Body of pancreas (tissue), 4 donors: ENCODE data around the gene AQP6. TPM values are rescaled to one million over a fixed set of nuclear protein-coding genes. Genes with fewer than 3 reads are reported as not detected.

ENCODE experiments used
- ATAC-seq: fragments of 150-250 bp; one replicate; pipeline ENCODE4 v1.9.1; 2016
- DNase-seq, 4 donors: peaks; one replicate each; pipeline ENCODE4 v3.0.0-alpha.2; 2019
- H3K27ac ChIP-seq, 4 donors: fragments of 200-600 bp; sonication (generic); 1 replicate in 3 of 4; 2 replicates in 1 of 4; pipeline versions ENCODE4 v1.5.1 to v1.6.1; 2016 to 2019; ENCODE audit warnings: mild to moderate bottlenecking in 1 of 4, mixed read lengths in 1 of 4, moderate library complexity in 1 of 4
- H3K27me3 ChIP-seq, 2 donors: fragments of 200-600 bp; sonication (generic); one replicate each; pipeline ENCODE4 v1.6.0; 2016; ENCODE audit warnings: mild to moderate bottlenecking in 1 of 2
- H3K36me3 ChIP-seq, 2 donors: fragments of 200-600 bp; sonication (generic); replicated peaks in 1 of 2; 2 replicates each; pipeline ENCODE4 v1.5.1; 2016; ENCODE audit warnings: low read depth in 2 of 2; ENCODE audit not compliant: insufficient read depth in 1 of 2
- H3K4me1 ChIP-seq: fragments of 200-600 bp; sonication (generic); one replicate; pipeline ENCODE4 v1.6.0; 2016
- H3K4me3 ChIP-seq, 2 donors: fragments of 200-600 bp; sonication (generic); 1 replicate in 1 of 2; 2 replicates in 1 of 2; pipeline ENCODE4 v1.5.1; 2016 to 2019
- H3K9me3 ChIP-seq, 3 donors: fragments of 200-600 bp; sonication (generic); 1 replicate in 2 of 3; 2 replicates in 1 of 3; pipeline ENCODE4 v1.5.1; 2016
- CTCF ChIP-seq, 7 experiments: fragments of 450-650 bp in 4 of 7; fragments of 200-600 bp in 3 of 7; sonication (generic) in 3 of 7; IDR thresholded peaks; one replicate each; pipeline ENCODE4 v1.5.1; 2016 to 2019; ENCODE audit warnings: antibody characterized with exemption in 7 of 7
- POLR2A ChIP-seq, 3 donors: fragments of 450-650 bp; IDR thresholded peaks; one replicate each; pipeline ENCODE4 v1.6.1; 2016; ENCODE audit warnings: antibody characterized with exemption in 3 of 3, mild to moderate bottlenecking in 2 of 3
- WGBS, 2 donors: methylation state at CpG; one replicate each; pipeline ENCODE4 v1.1.5; 2017; 5-methylcytosine and 5-hydroxymethylcytosine counted together
- intact Hi-C: fragments of 100-400 bp; cut with DNase I; formaldehyde crosslinking; loops from one replicate; pipeline ENCODE4 v1.15.1; 2023
- total RNA-seq, 2 donors: library from RNA; depleted of rRNA; stranded (reverse); fragments of >200 nt; gene quantifications; one replicate each; pipeline ENCODE4 v1.1.0, GENCODE V29; 2016

AQP6 gene
- total RNA-seq, 2 donors from 2014 or later = not detected

GRCh38 chr12:49945394-49946080, 27.2 kb upstream of the AQP6 start:
- H3K4me1 ChIP-seq = peaks cover 14% of the 10 kb centered on the region
- intact Hi-C loops = no loop called here
- H3K27me3 ChIP-seq = no peaks in the 10 kb centered on the region
- H3K9me3 ChIP-seq = no peaks in the 10 kb centered on the region
- WGBS, 2 donors = 11 to 16% methylated on average over 20 to 28 of the region's 28 CpGs
- ATAC-seq = peak; percentile 93
- TF ChIP-seq POLR2A (IDR thresholded peaks at IDR 0.05) = no peak
- peak; percentile 62 to 85 (median 81) for TF ChIP-seq CTCF (IDR thresholded peaks at IDR 0.05)
- DNase-seq = peak; percentile 80 to 81 (median 81)
- H3K4me3 ChIP-seq = no peak overlapping the region
- H3K36me3 ChIP-seq = no peaks in the 10 kb centered on the region
- peak overlapping the region in 2 of 4 donors; percentile 1 to 34 for H3K27ac ChIP-seq

DNA sequence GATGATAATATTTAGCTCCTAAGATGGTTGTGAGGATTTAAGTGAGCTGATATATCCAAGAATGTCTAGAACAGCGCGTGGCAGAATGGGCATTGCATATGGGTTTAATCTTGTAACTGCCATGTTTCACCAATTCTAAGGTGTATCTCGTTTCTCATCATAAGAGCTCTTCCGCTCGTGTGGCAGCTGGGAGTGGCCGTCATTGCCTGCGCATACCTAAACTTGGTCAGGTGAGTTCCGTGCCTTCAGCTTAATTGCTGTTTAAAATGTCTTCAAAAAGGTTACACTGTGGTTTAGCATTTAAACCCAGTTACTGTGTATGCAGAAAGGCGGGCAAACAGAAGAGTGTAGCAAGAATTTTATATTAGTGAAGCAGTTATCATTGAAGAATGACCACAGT, 26.7 kb upstream of the AQP6 start:
- DNase-seq = no peak

DNA sequence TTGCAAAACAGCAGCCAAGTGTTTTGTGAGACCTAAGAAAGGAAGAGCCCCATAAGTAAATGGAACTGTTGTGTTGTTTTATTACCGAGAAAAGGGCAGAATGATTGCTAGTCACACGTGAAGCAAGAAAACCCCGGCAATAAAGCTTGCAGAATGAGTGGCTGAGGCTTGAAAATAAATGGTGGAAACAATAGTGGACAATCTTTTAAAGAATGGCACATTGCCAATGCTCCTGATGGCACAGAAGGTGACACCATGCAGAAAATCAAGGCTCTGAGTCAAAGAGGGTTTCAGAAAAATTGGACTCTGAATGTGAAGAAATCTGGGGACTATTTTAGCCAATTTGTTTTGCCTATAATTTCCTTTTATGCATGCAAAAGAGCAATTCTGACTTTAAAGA, 26.2 kb upstream of the AQP6 start:
- intact Hi-C loops = no loop called here
- no peak for DNase-seq
- ATAC-seq = no peak
- Histone ChIP-seq H3K27me3 (no peaks in the 10 kb centered on the region), H3K27ac (no peak overlapping the region), H3K4me1 (peaks cover 14% of the 10 kb centered on the region), H3K36me3 (no peaks in the 10 kb centered on the region), H3K4me3 (no peak overlapping the region), H3K9me3 (no peaks in the 10 kb centered on the region)
- no peak for TF ChIP-seq POLR2A (IDR thresholded peaks at IDR 0.05)
- TF ChIP-seq CTCF (IDR thresholded peaks at IDR 0.05) = no peak
- WGBS, 2 donors = 66 to 68% methylated on average over 3 of the region's 3 CpGs

More for the DNA sequence above, 26.7 kb upstream of the AQP6 start:
- TF ChIP-seq POLR2A (IDR thresholded peaks at IDR 0.05) = no peak
- no peak for TF ChIP-seq CTCF (IDR thresholded peaks at IDR 0.05)
- intact Hi-C loops = no loop called here
- Histone ChIP-seq H3K27me3 (no peaks in the 10 kb centered on the region), H3K4me3 (no peak overlapping the region), H3K4me1 (peaks cover 14% of the 10 kb centered on the region), H3K9me3 (no peaks in the 10 kb centered on the region), H3K27ac (no peak overlapping the region), H3K36me3 (no peaks in the 10 kb centered on the region)
- no peak for ATAC-seq
- 82 to 85% methylated on average over 9 of the region's 9 CpGs for WGBS, 2 donors

DNA sequence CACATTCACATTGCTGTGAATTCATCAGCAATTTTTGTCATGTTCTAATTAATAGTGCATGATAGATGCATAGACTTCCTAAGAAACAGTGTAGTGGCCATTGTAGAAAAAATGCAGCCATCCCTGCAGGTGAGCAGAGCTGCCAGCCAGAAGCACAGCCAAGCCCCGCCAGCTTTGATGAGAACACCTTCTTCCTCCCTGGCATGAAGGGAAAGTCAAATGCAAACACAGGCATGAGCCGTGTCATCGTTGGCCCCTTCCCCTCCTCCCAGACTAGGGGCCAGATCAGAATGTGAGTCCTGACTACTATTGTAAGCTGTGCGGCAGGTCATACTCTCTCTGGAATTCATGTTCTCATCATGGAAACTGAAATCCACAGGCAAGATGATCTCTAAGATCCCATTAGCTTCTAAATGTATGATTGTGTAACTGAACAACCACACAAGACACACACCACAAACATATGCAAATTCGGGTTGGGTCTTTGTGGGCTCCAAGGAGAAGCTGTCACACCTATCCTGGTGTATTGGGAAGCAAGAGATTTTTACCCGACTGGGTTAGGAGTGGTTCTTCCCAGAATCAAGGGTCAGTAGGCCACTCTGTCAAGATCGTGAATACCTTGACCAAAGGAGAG, 25.0 kb upstream of the AQP6 start:
- TF ChIP-seq CTCF (IDR thresholded peaks at IDR 0.05) (no peak), POLR2A (IDR thresholded peaks at IDR 0.05) (no peak)
- Histone ChIP-seq H3K27ac (no peak overlapping the region), H3K4me3 (no peak overlapping the region), H3K36me3 (no peaks in the 10 kb centered on the region), H3K9me3 (no peaks in the 10 kb centered on the region), H3K4me1 (peaks cover 18% of the 10 kb centered on the region), H3K27me3 (no peaks in the 10 kb centered on the region)
- ATAC-seq = no peak
- DNase-seq = no peak
- WGBS, 2 donors = 62 to 78% methylated on average over 4 to 7 of the region's 7 CpGs
- intact Hi-C loops = no loop called here
